GM13976 (cell line): ENCODE measurements around the gene RBM6.
A peak's percentile ranks its signal among the peaks of the same experiment; 100 is the strongest.
"Not testable (repeated sequence)": the region's sequence is repeated elsewhere in the genome, so short reads cannot be mapped to it uniquely, and the experiment has no call there.

Source experiments
- DNase-seq: peaks from one replicate; pipeline ENCODE4 v3.0.0; 2012; ENCODE audit warnings: low spot score
- in situ Hi-C: fragments of 300-500 bp; cut with MboI; formaldehyde crosslinking; loops from one replicate; pipeline ENCODE4 v1.12.0; 2022; ENCODE audit warnings: low sequenced_read_pairs, mixed read lengths, inconsistent platforms; ENCODE audit not compliant: unreplicated experiment
- TF ChIP-seq, protein P1 (sequence below): IDR thresholded peaks from 2 replicates; pipeline ENCODE4 v1.5.1; 2012; ENCODE audit warnings: borderline replicate concordance, mild to moderate bottlenecking; ENCODE audit not compliant: insufficient read depth; ENCODE audit errors: extremely low read depth, missing control alignments, control extremely low read depth

Gene RBM6

DNA sequence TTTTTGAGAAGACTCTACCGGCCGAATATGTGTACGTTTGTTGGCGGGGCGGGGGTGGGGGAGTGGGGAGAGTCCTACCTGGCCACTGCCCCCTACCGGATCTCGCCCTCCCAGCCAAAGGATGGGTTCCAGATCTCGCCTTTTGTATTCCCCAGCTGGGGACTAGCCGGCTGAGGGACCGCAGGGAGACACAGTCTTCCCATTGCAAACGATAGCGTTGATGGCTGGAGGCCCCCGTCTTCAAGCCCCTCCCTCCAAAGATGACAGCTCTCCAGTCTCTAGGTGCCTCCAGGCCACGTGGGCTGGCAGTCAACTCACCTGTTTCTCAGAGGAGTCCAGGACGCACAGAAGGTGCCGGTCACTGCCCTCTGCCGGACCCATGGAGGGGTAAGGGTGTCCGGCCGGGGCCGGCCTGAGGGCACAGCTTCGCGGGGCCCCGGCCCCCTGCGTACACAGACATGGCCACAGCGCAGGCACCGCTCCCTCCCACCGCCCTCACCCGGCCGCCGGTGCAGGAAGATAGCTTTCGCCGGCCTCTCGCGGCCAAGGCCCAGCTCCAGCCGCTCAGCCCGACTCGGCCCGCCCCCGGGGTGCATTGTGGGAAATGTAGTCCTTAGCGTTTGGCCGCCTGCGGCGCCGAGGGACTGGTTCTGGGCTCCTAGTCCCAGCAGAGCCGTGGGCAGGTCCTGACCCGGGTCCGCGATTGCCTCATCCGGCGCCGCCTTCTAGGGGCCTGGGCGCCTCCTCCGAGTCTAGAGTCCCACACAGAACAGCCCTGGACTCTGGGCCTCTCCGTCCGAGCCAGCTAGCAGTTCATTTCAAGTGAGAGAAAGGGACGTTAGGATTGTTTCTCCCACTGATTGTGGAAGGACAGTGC, 10.4 kb upstream of the RBM6 start, which contains the start of gene MON1A:
MON1A (minus strand) TSS at position 521 of the 877 bp plus-strand sequence. CDS start 16,465 bp downstream, outside the sequence.
- DNase-seq, result peak; percentile 93
- TF ChIP-seq, protein P1, sequence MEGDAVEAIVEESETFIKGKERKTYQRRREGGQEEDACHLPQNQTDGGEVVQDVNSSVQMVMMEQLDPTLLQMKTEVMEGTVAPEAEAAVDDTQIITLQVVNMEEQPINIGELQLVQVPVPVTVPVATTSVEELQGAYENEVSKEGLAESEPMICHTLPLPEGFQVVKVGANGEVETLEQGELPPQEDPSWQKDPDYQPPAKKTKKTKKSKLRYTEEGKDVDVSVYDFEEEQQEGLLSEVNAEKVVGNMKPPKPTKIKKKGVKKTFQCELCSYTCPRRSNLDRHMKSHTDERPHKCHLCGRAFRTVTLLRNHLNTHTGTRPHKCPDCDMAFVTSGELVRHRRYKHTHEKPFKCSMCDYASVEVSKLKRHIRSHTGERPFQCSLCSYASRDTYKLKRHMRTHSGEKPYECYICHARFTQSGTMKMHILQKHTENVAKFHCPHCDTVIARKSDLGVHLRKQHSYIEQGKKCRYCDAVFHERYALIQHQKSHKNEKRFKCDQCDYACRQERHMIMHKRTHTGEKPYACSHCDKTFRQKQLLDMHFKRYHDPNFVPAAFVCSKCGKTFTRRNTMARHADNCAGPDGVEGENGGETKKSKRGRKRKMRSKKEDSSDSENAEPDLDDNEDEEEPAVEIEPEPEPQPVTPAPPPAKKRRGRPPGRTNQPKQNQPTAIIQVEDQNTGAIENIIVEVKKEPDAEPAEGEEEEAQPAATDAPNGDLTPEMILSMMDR, result peak; percentile 26
- in situ Hi-C loops, result no loop called here

DNA sequence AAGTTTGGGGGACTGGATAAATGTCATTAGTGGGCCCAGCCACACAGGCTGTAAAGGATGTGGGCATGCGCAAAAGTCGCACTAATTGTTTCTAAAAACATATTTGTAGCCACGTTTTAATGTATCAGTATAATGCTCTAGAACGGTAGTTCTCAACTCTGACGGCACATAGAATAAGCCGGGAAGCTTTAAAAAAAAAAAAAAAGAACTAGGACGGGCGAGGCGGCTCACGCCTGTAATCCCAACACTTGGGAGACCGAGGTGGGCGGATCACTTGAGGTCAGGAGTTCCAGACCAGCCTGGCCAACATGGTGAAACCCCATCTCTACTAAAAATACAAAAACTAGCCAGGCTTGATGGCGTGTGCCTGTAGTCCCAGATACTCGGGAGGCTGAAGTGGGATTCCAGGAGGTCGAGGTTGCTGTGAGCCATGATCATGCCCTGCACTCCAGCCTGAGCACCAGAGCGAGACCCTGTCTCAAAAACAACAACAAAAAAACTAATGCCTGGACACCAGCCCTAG, 9.7 kb upstream of the RBM6 start:
- TF ChIP-seq, protein P1, result no peak
- in situ Hi-C loops, result no loop called here
- DNase-seq, result no peak

DNA sequence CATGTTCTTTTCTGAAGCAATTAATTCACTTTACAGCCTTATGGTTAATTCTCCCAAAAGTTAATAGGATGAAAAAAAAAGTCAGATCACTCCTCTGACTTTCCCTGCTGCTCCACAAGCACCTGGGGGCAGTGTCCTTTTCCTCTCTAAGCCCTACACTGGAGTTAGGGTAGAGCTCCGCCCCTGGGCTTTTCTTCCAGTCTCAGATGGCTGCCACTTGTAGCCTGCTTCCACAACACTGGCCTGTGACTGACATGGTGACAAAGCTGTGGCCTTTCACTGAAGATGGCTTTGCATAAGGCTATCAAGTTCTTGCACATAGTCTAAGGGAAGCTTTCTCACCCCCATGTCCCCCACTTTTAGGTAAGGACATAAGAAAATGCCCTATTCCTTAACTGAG, 9.0 kb upstream of the RBM6 start:
- in situ Hi-C loops, result no loop called here
- no peak for DNase-seq
- TF ChIP-seq, protein P1, result no peak

DNA sequence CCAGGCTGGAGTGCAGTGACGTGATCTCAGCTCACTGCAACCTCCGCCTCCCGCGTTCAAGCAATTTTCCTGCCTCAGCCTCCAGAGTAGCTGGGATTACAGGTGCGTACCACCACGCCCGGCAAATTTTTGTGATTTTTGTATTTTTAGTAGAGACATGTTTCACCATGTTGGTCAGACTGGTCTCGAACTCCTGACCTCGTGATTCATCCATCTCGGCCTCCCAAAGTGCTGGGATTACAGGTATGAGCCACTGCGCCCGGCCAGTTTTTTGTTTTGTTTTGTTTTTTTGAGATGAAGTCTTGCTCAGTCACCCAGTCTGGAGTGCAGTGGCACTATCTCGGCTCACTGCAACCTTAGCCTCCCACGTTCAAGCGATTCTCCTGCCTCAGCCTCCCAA, 7.7 kb upstream of the RBM6 start:
- DNase-seq, in situ Hi-C loops: not testable (repeated sequence)

DNA sequence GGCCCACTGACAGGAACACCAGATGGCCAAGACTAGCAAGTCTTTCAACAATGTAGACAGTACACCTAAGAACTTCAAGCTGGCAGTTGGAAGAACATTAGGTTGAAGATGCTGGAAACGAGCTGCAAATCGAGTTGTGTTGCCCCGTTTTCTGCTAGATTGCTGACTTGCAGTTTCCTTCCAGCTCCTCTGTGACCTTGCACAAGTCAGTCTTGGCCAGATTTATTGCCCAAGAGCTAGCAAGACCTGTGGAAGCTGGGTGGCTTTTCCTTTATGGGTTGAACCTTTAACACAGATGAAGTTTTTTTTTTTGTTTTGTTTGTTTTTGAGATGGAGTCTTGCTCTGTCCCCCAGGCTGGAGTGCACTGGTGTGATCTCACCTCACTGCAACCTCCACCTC, 2.9 kb upstream of the RBM6 start:
- TF ChIP-seq, protein P1, result no peak
- no peak for DNase-seq
- in situ Hi-C loops, result no loop called here

DNA sequence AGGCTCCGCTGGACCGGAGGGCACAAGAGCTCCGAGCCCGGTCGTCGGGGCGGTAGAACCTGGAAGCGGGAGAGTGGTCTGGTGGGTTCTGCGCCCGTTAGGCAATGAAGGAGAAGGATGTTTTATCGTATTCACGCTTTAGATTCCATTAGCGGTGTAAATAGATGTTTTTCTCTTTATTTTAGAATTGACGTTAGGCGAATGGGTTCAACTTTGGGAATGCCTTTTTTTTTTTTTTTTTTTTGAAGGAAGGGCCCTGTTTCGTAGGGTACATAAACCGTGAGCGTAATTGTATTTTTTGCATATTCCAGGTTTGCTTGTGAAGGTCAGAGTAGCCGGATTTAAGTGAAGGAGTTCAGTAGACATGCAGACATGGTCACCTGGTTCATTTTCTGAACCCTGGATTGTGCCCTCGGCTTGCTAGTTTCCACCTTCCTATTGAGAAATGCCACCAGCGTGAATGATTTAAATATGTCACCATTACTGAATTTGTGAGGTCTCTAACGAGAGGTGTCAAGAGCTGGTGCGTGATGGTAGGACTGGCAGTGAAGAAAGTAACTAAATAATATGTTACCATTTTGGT, 808 bp downstream of the RBM6 start:
- DNase-seq, result no peak
- TF ChIP-seq, protein P1, result no peak
- in situ Hi-C loops, result no loop called here

DNA sequence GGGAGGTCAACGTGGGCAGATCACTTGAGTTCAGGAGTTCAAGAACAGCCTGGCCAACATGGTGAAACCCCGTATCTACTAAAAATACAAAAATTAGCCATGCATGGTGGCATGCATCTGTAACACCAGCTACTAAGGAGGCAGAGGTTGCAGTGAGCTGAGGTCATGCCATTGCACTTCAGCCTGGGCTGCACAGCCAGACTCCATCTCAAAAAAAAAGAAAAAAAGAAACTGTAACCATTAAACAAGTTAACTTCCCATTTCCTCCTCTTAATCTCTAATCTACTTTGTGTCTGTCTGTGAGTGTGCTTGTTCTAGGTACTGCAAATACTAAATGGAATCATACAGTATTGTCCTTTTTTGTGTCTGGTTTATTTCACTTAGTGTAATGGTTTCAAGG, 2.7 kb downstream of the RBM6 start:
- DNase-seq, result no peak
- in situ Hi-C loops, result no loop called here

More for the DNA sequence above, 2.7 kb downstream of the RBM6 start:
- TF ChIP-seq, protein P1, result no peak
